Fibroblast of lung (primary cell): ENCODE results near the gene UBQLN3. TPM values are rescaled to one million over a fixed set of nuclear protein-coding genes. Genes with fewer than 3 reads are reported as not detected.

Experiments used
- DNase-seq, 2 donors: peaks; one replicate each; pipeline versions ENCODE4 v3.0.0 to v3.0.0-alpha.2; 2010; ENCODE audit warnings: low read depth in 2 of 2
- H2AFZ ChIP-seq: 2 replicates; pipeline ENCODE4 v1.5.1; 2012; ENCODE audit warnings: low read length, control low read depth, inconsistent platforms
- H3K27ac ChIP-seq: 2 replicates; pipeline ENCODE4 v1.5.1; 2011; ENCODE audit warnings: low read length, control low read depth; ENCODE audit not compliant: insufficient read depth
- H3K27me3 ChIP-seq: 2 replicates; pipeline ENCODE4 v1.5.1; 2011; ENCODE audit warnings: mild to moderate bottlenecking, low read length; ENCODE audit not compliant: control insufficient read depth, insufficient read depth
- H3K36me3 ChIP-seq: 2 replicates; pipeline ENCODE4 v1.5.1; 2011; ENCODE audit warnings: low read length; ENCODE audit not compliant: control insufficient read depth, insufficient read depth
- H3K4me1 ChIP-seq: 2 replicates; pipeline ENCODE4 v1.5.1; 2011; ENCODE audit warnings: low read length; ENCODE audit not compliant: control insufficient read depth, insufficient read depth; ENCODE audit errors: extremely low read depth
- H3K4me2 ChIP-seq: 2 replicates; pipeline ENCODE4 v1.5.1; 2011; ENCODE audit warnings: low read length, control low read depth; ENCODE audit not compliant: insufficient read depth; ENCODE audit errors: extremely low read depth
- H3K4me3 ChIP-seq, 4 experiments: fragments of 200-600 bp in 1 of 4; sonication (generic) in 1 of 4; replicated peaks in 1 of 4; 2 replicates each; pipeline ENCODE4 v1.5.1; 2011 to 2016; ENCODE audit warnings: low read length in 4 of 4, low read depth in 3 of 4, mild to moderate bottlenecking in 3 of 4, control low read depth in 2 of 4, inconsistent platforms in 1 of 4, mixed read lengths in 1 of 4; ENCODE audit not compliant: insufficient read depth in 1 of 4; ENCODE audit errors: control extremely low read depth in 1 of 4
- H3K79me2 ChIP-seq: 2 replicates; pipeline ENCODE4 v1.5.1; 2012; ENCODE audit warnings: mild to moderate bottlenecking, low read length, inconsistent platforms; ENCODE audit not compliant: control insufficient read depth, insufficient read depth
- H3K9ac ChIP-seq: 2 replicates; pipeline ENCODE4 v1.5.1; 2011; ENCODE audit warnings: mild to moderate bottlenecking, low read length, control low read depth; ENCODE audit not compliant: insufficient read depth
- H3K9me3 ChIP-seq: 2 replicates; pipeline ENCODE4 v1.5.1; 2012; ENCODE audit warnings: low read depth, low read length; ENCODE audit not compliant: control insufficient read depth, insufficient read depth
- H4K20me1 ChIP-seq: 2 replicates; pipeline ENCODE4 v1.5.1; 2011; ENCODE audit warnings: low read length; ENCODE audit not compliant: control insufficient read depth, insufficient read depth; ENCODE audit errors: extremely low read depth
- EZH2 ChIP-seq: IDR thresholded peaks from 2 replicates; pipeline ENCODE4 v1.5.1; 2012; ENCODE audit warnings: low read length, control low read depth, mild to moderate bottlenecking; ENCODE audit errors: missing control alignments
- polyA plus RNA-seq, 2 donors: library from polyadenylated mRNA; depleted of rRNA in 1 of 2; stranded (reverse) in 1 of 2; unstranded in 1 of 2; fragments of >200 nt; gene quantifications; 2 replicates each; pipeline ENCODE4 v1.2.1, GENCODE V29; 2011 to 2012; ENCODE audit warnings: missing spikeins in 1 of 2
- total RNA-seq: library from RNA; depleted of rRNA; stranded (reverse); fragments of >200 nt; gene quantifications from 2 replicates; pipeline ENCODE4 v1.2.1, GENCODE V29; 2014
- TF ChIP-seq, protein P1 (sequence below), 2 donors: IDR thresholded peaks in 1 of 2; conservative IDR thresholded peaks in 1 of 2; 1 replicate in 1 of 2; 2 replicates in 1 of 2; pipeline ENCODE4 v1.5.1; 2011 to 2012; ENCODE audit warnings: low read length in 2 of 2, control low read depth in 1 of 2, inconsistent platforms in 1 of 2, low read depth in 1 of 2, mild to moderate bottlenecking in 1 of 2

The UBQLN3 gene
- total and polyA plus RNA-seq, 2 donors (not counting 1 experiment from before 2014, with no cell fraction given) = 0.17 TPM; not detected in 1

DNA sequence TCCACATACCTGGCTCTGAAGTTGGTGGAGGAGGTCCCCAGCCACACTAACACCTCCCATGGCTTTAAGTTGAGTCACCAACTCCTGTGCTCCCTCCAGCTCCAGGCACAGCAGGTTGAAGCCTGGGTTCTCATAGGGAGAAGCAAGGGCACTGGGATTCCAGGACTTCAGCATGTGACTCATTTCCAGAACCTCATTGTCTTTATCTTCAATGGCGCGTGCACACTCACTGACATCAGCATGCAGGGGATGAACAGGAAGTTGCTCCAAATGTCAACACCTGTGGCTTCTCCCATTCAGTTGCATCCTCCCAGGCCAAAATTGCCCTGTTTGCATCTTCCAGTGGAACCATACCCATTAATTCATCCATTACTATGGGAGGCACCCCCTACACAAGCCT, 12.6 kb upstream of the UBQLN3 start:
- Histone ChIP-seq H3K4me1 (no peaks in the 10 kb centered on the region), H3K27me3 (no peaks in the 10 kb centered on the region), H3K27ac (no peak overlapping the region), H3K4me2 (no peak overlapping the region), H2AFZ (no peak overlapping the region), H3K4me3 (no peak overlapping the region), H3K79me2 (no peaks in the 10 kb centered on the region), H3K9ac (no peak overlapping the region), H3K36me3 (no peaks in the 10 kb centered on the region), H4K20me1 (no peaks in the 10 kb centered on the region), H3K9me3 (no peaks in the 10 kb centered on the region)
- DNase-seq = no peak
- TF ChIP-seq, protein P1, sequence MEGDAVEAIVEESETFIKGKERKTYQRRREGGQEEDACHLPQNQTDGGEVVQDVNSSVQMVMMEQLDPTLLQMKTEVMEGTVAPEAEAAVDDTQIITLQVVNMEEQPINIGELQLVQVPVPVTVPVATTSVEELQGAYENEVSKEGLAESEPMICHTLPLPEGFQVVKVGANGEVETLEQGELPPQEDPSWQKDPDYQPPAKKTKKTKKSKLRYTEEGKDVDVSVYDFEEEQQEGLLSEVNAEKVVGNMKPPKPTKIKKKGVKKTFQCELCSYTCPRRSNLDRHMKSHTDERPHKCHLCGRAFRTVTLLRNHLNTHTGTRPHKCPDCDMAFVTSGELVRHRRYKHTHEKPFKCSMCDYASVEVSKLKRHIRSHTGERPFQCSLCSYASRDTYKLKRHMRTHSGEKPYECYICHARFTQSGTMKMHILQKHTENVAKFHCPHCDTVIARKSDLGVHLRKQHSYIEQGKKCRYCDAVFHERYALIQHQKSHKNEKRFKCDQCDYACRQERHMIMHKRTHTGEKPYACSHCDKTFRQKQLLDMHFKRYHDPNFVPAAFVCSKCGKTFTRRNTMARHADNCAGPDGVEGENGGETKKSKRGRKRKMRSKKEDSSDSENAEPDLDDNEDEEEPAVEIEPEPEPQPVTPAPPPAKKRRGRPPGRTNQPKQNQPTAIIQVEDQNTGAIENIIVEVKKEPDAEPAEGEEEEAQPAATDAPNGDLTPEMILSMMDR (conservative IDR thresholded peaks at IDR 0.05 in 1 of 2, IDR thresholded peaks at IDR 0.05 in 1 of 2; ENCODE audit: low read depth in 1 of 2, low read length in 2 of 2) = no peak
- TF ChIP-seq EZH2 = no peak

DNA sequence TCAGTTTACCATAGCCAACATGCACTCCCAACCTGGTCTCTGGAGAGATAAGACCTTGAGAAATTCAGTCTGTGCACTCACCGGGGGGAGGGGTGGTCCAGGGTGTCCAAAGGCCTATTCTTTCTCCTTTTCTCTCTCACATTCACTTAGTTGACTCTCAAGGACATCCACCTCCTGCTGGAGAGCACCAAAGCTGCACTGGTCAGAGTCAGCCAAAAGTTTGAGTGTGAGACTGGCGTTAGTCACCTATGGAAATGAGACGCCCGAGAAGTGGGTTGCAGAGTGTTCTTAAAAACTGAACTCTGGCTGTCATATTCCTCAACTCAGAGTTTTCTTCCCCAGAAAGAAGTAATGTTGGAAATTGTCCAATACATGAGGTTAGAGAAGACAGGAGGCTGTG, 11.8 kb upstream of the UBQLN3 start:
- TF ChIP-seq EZH2 = no peak
- TF ChIP-seq, protein P1 (conservative IDR thresholded peaks at IDR 0.05 in 1 of 2, IDR thresholded peaks at IDR 0.05 in 1 of 2; ENCODE audit: low read depth in 1 of 2, low read length in 2 of 2) = no peak
- H3K9ac ChIP-seq = no peak overlapping the region
- H3K27me3 ChIP-seq = no peaks in the 10 kb centered on the region
- H3K79me2 ChIP-seq = no peaks in the 10 kb centered on the region
- no peaks in the 10 kb centered on the region for H4K20me1 ChIP-seq
- H2AFZ ChIP-seq = no peak overlapping the region
- no peak overlapping the region for H3K27ac ChIP-seq
- H3K4me3 ChIP-seq = no peak overlapping the region
- no peaks in the 10 kb centered on the region for H3K9me3 ChIP-seq
- DNase-seq = no peak
- no peaks in the 10 kb centered on the region for H3K4me1 ChIP-seq
- no peak overlapping the region for H3K4me2 ChIP-seq
- no peaks in the 10 kb centered on the region for H3K36me3 ChIP-seq

DNA sequence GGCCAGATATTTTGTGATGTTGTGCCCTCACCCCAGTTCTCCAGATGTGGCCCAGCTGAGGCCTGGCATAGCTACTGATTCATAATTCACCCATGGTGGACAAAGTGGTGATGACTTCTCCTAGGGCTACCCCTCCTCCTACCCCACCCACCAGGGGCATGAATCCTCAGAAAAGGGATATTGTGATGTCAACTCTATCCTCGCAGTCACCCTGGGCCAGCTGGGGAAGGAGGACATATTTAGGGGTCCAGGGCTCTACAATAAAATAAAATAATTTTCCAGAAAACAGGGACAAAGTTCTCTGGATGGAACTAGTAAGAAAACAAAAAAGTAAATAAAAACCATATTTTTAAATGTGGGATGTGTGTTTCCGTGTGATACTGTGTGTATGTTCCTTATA, 6.8 kb upstream of the UBQLN3 start, which contains the start of gene UBQLNL:
TSS of gene UBQLNL (minus strand) at position 101 of the 400 bp plus-strand sequence. CDS start 258 bp downstream, outside the sequence.
- Histone ChIP-seq H3K4me3 (no peak within 1 kb of the TSS), H3K4me1 (no peaks in the 10 kb centered on the region), H3K9me3 (no peaks in the 10 kb centered on the region), H3K4me2 (no peak within 1 kb of the TSS), H3K27ac (no peak within 1 kb of the TSS), H2AFZ (no peak within 1 kb of the TSS), H4K20me1 (no peaks in the 10 kb centered on the region), H3K27me3 (no peaks in the 10 kb centered on the region), H3K36me3 (no peaks in the 10 kb centered on the region), H3K9ac (no peak within 1 kb of the TSS), H3K79me2 (no peaks in the 10 kb centered on the region)
- TF ChIP-seq, protein P1 (conservative IDR thresholded peaks at IDR 0.05 in 1 of 2, IDR thresholded peaks at IDR 0.05 in 1 of 2; ENCODE audit: low read depth in 1 of 2, low read length in 2 of 2) = no peak
- TF ChIP-seq EZH2 = no peak
- DNase-seq = no peak
